WTC11 (cell line): ENCODE measurements around the gene COMMD8. TPM values are rescaled to one million over a fixed set of nuclear protein-coding genes. Genes with fewer than 3 reads are reported as not detected.

Source experiments
- ATAC-seq: fragments of 200-7000 bp; cut with Tn5 transposase; 2 replicates; pipeline ENCODE4 v1.10.0; 2021; ENCODE audit warnings: mild to moderate bottlenecking, moderate library complexity
- CTCF ChIA-PET: fragments of 300-600 bp; sonication (Branson Sonifier 250); formaldehyde crosslinking; loops from one replicate; lab custom pipeline; 2021; ENCODE audit warnings: antibody characterized with exemption; lab: Charles Lee
- POLR2A ChIA-PET: fragments of 350-600 bp; sonication (Branson Sonifier 250); formaldehyde crosslinking; loops from one replicate; lab custom pipeline; 2021; ENCODE audit warnings: antibody characterized with exemption; lab: Charles Lee
- DNase-seq: peaks from one replicate; pipeline ENCODE4 v3.0.0; 2021; ENCODE audit warnings: low spot score
- H3K27ac Mint-ChIP-seq: 2 replicates; pipeline ENCODE4 v1.8.0; 2021; ENCODE audit warnings: mixed read lengths
- H3K27me3 Mint-ChIP-seq: 2 replicates; pipeline ENCODE4 v1.8.0; 2021; ENCODE audit warnings: low read depth, mild to moderate bottlenecking, moderate library complexity, mixed read lengths
- H3K36me3 Mint-ChIP-seq: 2 replicates; pipeline ENCODE4 v1.8.0; 2021; ENCODE audit warnings: mixed read lengths
- H3K4me1 Mint-ChIP-seq: 2 replicates; pipeline ENCODE4 v1.8.0; 2022; ENCODE audit warnings: mixed read lengths
- H3K4me3 Mint-ChIP-seq: 2 replicates; pipeline ENCODE4 v1.8.0; 2021; ENCODE audit warnings: mild to moderate bottlenecking, moderate library complexity, mixed read lengths
- H3K9me3 Mint-ChIP-seq: 2 replicates; pipeline ENCODE4 v1.8.0; 2021; ENCODE audit warnings: mixed read lengths
- IRF2 ChIP-seq: sonication (generic); formaldehyde crosslinking; IDR thresholded peaks from 2 replicates; pipeline ENCODE4 v1.8.0; 2022; ENCODE audit warnings: low read depth, missing genetic modification reagents, borderline replicate concordance
- MXD4 ChIP-seq: fragments of 250-450 bp; sonication (Bioruptor Pico); IDR thresholded peaks from 2 replicates; pipeline ENCODE4 v1.8.0; 2021; ENCODE audit warnings: mild to moderate bottlenecking, moderate library complexity, borderline replicate concordance
- OVOL2 ChIP-seq: fragments of 250-450 bp; sonication (Bioruptor Pico); IDR thresholded peaks from 2 replicates; pipeline ENCODE4 v1.9.0; 2021; ENCODE audit warnings: mild to moderate bottlenecking, borderline replicate concordance
- SOX15 ChIP-seq: fragments of 250-450 bp; sonication (Bioruptor Pico); IDR thresholded peaks from 2 replicates; pipeline ENCODE4 v1.9.0; 2021; ENCODE audit warnings: mild to moderate bottlenecking
- ZBTB21 ChIP-seq: sonication (generic); formaldehyde crosslinking; IDR thresholded peaks from 2 replicates; pipeline ENCODE4 v1.8.1; 2023; ENCODE audit warnings: mild to moderate bottlenecking, missing genetic modification reagents, borderline replicate concordance
- ZNF416 ChIP-seq: fragments of 250-450 bp; sonication (Bioruptor Pico); IDR thresholded peaks from 2 replicates; pipeline ENCODE4 v1.9.0; 2021; ENCODE audit warnings: mild to moderate bottlenecking, inconsistent platforms
- ZNF671 ChIP-seq: fragments of 250-450 bp; sonication (Bioruptor Pico); IDR thresholded peaks from 2 replicates; pipeline ENCODE4 v1.8.0; 2021; ENCODE audit warnings: mild to moderate bottlenecking
- total RNA-seq: library from RNA; stranded (reverse); gene quantifications from 3 replicates; pipeline ENCODE4 v1.2.3, GENCODE V29; 2021
- TF ChIP-seq, protein P1 (sequence below): sonication (generic); formaldehyde crosslinking; IDR thresholded peaks from 2 replicates; pipeline ENCODE4 v1.8.0; 2022; ENCODE audit warnings: mild to moderate bottlenecking, missing genetic modification reagents
- TF ChIP-seq, protein P2 (sequence below): sonication (generic); formaldehyde crosslinking; IDR thresholded peaks from 2 replicates; pipeline ENCODE4 v1.8.1; 2022; ENCODE audit warnings: missing genetic modification reagents, borderline replicate concordance
- TF ChIP-seq, protein P3 (sequence below): sonication (generic); formaldehyde crosslinking; IDR thresholded peaks from 2 replicates; pipeline ENCODE4 v1.8.0; 2022; ENCODE audit warnings: missing genetic modification reagents
- TF ChIP-seq, protein P4 (sequence below): fragments of 250-450 bp; sonication (Bioruptor Pico); IDR thresholded peaks from 2 replicates; pipeline ENCODE4 v1.9.0; 2021; ENCODE audit warnings: mild to moderate bottlenecking
- TF ChIP-seq, protein P5 (sequence below): sonication (generic); formaldehyde crosslinking; IDR thresholded peaks from 2 replicates; pipeline ENCODE4 v1.8.1; 2023; ENCODE audit warnings: mild to moderate bottlenecking, missing genetic modification reagents, moderate library complexity
- TF ChIP-seq, protein P6 (sequence below): fragments of 200-600 bp; IDR thresholded peaks from 2 replicates; pipeline ENCODE4 v1.8.0; 2022; ENCODE audit warnings: antibody characterized with exemption
- TF ChIP-seq, protein P7 (sequence below): fragments of 250-450 bp; sonication (Bioruptor Pico); conservative IDR thresholded peaks from 2 replicates; pipeline ENCODE4 v1.9.0; 2021; ENCODE audit warnings: mild to moderate bottlenecking
- TF ChIP-seq, protein P8 (sequence below): sonication (generic); formaldehyde crosslinking; IDR thresholded peaks from 2 replicates; pipeline ENCODE4 v1.8.0; 2023; ENCODE audit warnings: mild to moderate bottlenecking, missing genetic modification reagents

COMMD8 gene
- total RNA-seq, 1 experiment from 2014 or later, result 8.1 TPM

DNA sequence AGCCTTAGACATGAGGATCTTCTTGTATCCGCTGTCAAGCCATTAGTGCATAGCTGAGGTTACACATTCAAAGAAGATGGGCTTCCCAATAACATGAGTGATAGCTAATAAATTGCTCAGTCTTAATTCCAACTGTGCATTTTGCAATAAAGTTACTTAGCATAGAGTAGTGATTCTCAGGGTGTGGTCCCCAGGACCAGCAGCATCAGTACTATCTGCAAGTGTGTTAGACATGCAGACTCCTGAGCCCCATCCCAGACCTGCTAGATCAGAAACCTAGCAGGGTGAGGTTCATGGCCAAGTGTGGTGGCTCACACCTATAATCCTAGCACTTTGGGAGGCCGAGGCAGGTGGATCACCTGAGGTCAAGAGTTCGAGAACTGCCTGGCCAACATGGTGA is 41.6 kb upstream of the COMMD8 start:
- Mint-ChIP-seq H3K36me3 (no peaks in the 10 kb centered on the region), H3K27me3 (no peaks in the 10 kb centered on the region)
- POLR2A ChIA-PET, result no interaction called here
- CTCF ChIA-PET, result interaction anchor here (0.5 kb wide), 1 partner anchor 21 kb away, joined by 5 read pairs; no protein-coding TSS in a partner anchor
- no peak for TF ChIP-seq MXD4 (CRISPR knock-in tag)
- TF ChIP-seq, protein P1, sequence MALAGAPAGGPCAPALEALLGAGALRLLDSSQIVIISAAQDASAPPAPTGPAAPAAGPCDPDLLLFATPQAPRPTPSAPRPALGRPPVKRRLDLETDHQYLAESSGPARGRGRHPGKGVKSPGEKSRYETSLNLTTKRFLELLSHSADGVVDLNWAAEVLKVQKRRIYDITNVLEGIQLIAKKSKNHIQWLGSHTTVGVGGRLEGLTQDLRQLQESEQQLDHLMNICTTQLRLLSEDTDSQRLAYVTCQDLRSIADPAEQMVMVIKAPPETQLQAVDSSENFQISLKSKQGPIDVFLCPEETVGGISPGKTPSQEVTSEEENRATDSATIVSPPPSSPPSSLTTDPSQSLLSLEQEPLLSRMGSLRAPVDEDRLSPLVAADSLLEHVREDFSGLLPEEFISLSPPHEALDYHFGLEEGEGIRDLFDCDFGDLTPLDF (CRISPR knock-in tag), result no peak
- no peak for TF ChIP-seq ZNF671 (CRISPR knock-in tag)
- TF ChIP-seq SOX15 (CRISPR knock-in tag), result no peak
- TF ChIP-seq, protein P2, sequence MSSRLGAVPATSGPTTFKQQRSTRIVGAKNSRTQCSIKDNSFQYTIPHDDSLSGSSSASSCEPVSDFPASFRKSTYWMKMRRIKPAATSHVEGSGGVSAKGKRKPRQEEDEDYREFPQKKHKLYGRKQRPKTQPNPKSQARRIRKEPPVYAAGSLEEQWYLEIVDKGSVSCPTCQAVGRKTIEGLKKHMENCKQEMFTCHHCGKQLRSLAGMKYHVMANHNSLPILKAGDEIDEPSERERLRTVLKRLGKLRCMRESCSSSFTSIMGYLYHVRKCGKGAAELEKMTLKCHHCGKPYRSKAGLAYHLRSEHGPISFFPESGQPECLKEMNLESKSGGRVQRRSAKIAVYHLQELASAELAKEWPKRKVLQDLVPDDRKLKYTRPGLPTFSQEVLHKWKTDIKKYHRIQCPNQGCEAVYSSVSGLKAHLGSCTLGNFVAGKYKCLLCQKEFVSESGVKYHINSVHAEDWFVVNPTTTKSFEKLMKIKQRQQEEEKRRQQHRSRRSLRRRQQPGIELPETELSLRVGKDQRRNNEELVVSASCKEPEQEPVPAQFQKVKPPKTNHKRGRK (CRISPR knock-in tag), result no peak
- no peak for TF ChIP-seq IRF2 (CRISPR knock-in tag)
- TF ChIP-seq, protein P3, sequence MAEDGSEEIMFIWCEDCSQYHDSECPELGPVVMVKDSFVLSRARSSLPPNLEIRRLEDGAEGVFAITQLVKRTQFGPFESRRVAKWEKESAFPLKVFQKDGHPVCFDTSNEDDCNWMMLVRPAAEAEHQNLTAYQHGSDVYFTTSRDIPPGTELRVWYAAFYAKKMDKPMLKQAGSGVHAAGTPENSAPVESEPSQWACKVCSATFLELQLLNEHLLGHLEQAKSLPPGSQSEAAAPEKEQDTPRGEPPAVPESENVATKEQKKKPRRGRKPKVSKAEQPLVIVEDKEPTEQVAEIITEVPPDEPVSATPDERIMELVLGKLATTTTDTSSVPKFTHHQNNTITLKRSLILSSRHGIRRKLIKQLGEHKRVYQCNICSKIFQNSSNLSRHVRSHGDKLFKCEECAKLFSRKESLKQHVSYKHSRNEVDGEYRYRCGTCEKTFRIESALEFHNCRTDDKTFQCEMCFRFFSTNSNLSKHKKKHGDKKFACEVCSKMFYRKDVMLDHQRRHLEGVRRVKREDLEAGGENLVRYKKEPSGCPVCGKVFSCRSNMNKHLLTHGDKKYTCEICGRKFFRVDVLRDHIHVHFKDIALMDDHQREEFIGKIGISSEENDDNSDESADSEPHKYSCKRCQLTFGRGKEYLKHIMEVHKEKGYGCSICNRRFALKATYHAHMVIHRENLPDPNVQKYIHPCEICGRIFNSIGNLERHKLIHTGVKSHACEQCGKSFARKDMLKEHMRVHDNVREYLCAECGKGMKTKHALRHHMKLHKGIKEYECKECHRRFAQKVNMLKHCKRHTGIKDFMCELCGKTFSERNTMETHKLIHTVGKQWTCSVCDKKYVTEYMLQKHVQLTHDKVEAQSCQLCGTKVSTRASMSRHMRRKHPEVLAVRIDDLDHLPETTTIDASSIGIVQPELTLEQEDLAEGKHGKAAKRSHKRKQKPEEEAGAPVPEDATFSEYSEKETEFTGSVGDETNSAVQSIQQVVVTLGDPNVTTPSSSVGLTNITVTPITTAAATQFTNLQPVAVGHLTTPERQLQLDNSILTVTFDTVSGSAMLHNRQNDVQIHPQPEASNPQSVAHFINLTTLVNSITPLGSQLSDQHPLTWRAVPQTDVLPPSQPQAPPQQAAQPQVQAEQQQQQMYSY, result no peak
- no peak for TF ChIP-seq ZBTB21 (CRISPR knock-in tag)
- TF ChIP-seq, protein P4, sequence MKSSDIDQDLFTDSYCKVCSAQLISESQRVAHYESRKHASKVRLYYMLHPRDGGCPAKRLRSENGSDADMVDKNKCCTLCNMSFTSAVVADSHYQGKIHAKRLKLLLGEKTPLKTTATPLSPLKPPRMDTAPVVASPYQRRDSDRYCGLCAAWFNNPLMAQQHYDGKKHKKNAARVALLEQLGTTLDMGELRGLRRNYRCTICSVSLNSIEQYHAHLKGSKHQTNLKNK (CRISPR knock-in tag), result no peak
- TF ChIP-seq, protein P5, sequence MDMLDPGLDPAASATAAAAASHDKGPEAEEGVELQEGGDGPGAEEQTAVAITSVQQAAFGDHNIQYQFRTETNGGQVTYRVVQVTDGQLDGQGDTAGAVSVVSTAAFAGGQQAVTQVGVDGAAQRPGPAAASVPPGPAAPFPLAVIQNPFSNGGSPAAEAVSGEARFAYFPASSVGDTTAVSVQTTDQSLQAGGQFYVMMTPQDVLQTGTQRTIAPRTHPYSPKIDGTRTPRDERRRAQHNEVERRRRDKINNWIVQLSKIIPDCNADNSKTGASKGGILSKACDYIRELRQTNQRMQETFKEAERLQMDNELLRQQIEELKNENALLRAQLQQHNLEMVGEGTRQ (CRISPR knock-in tag), result no peak
- TF ChIP-seq, protein P6, sequence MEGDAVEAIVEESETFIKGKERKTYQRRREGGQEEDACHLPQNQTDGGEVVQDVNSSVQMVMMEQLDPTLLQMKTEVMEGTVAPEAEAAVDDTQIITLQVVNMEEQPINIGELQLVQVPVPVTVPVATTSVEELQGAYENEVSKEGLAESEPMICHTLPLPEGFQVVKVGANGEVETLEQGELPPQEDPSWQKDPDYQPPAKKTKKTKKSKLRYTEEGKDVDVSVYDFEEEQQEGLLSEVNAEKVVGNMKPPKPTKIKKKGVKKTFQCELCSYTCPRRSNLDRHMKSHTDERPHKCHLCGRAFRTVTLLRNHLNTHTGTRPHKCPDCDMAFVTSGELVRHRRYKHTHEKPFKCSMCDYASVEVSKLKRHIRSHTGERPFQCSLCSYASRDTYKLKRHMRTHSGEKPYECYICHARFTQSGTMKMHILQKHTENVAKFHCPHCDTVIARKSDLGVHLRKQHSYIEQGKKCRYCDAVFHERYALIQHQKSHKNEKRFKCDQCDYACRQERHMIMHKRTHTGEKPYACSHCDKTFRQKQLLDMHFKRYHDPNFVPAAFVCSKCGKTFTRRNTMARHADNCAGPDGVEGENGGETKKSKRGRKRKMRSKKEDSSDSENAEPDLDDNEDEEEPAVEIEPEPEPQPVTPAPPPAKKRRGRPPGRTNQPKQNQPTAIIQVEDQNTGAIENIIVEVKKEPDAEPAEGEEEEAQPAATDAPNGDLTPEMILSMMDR, result no peak
- no peak for TF ChIP-seq ZNF416
- TF ChIP-seq, all 79 proteins: peak for 0
- Mint-ChIP-seq H3K9me3 (0 out of 2 replicates have a peak, but pooled peaks cover 4% of the 10 kb centered on the region), H3K4me3 (no peak overlapping the region), H3K4me1 (peaks cover 9% of the 10 kb centered on the region), H3K27ac (no peak overlapping the region)
- ATAC-seq (no peak), DNase-seq (no peak)

DNA sequence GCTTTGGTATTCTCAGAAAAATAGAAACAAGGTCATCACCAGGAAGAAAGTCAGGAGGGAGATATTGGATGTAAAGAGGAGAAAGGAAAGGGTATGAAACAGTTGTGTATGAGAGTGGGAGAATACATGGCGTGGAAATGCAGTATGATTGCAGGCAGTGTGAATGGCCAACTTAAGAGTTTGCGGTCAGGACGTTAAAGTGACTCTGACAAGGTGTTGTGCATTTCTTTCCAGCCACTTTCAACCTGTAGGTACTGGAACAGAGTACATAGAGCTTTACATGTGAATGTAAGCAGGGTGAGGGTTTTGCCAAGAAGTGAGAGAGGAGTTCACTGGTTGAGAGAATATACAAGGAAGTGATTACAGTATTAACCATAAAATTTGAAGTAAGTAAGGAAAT is 37.3 kb upstream of the COMMD8 start:
- Mint-ChIP-seq H3K27ac (no peak overlapping the region), H3K27me3 (no peaks in the 10 kb centered on the region), H3K9me3 (0 out of 2 replicates have a peak, but pooled peaks cover 4% of the 10 kb centered on the region), H3K4me1 (no peaks in the 10 kb centered on the region), H3K36me3 (no peaks in the 10 kb centered on the region), H3K4me3 (no peak overlapping the region)
- ChIA-PET POLR2A (no interaction called here), CTCF (no interaction called here)
- TF ChIP-seq, protein P7, sequence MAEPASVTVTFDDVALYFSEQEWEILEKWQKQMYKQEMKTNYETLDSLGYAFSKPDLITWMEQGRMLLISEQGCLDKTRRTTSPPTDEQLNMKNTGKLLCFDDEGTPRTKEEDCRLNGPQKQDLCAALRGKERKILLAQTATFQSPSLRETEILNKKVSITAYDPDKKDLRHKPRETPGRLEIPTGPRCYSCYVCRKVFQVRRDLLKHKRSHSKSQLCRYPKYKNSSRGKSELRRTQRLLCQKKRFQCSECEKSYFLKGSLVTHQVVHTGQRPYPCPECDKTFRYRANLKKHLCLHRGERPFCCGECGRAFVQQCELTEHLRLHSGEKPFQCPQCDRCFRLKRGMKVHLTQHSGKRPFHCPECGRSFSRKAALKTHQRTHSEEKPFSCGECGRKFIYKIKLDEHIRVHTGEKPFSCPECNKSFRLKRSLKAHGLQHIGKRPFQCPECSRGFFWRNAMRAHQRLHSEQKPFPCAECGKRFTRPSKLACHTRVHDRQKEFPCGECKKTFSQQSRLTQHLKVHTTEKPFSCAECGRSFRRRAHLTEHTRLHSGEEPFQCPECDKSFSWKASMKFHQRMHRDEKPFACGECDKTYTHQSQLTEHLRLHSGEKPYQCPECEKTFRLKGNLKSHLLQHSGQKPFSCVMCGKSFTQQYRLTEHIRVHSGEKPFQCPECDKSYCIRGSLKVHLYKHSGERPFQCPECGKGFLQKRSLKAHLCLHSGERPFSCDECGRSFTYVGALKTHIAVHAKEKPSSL (CRISPR knock-in tag), result no peak
- TF ChIP-seq OVOL2 (CRISPR knock-in tag), result no peak
- TF ChIP-seq, protein P8, sequence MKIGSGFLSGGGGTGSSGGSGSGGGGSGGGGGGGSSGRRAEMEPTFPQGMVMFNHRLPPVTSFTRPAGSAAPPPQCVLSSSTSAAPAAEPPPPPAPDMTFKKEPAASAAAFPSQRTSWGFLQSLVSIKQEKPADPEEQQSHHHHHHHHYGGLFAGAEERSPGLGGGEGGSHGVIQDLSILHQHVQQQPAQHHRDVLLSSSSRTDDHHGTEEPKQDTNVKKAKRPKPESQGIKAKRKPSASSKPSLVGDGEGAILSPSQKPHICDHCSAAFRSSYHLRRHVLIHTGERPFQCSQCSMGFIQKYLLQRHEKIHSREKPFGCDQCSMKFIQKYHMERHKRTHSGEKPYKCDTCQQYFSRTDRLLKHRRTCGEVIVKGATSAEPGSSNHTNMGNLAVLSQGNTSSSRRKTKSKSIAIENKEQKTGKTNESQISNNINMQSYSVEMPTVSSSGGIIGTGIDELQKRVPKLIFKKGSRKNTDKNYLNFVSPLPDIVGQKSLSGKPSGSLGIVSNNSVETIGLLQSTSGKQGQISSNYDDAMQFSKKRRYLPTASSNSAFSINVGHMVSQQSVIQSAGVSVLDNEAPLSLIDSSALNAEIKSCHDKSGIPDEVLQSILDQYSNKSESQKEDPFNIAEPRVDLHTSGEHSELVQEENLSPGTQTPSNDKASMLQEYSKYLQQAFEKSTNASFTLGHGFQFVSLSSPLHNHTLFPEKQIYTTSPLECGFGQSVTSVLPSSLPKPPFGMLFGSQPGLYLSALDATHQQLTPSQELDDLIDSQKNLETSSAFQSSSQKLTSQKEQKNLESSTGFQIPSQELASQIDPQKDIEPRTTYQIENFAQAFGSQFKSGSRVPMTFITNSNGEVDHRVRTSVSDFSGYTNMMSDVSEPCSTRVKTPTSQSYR, result no peak
- DNase-seq (no peak), ATAC-seq (no peak)
